Retina (tissue), 1 donor: Measurements from ENCODE around the gene HOXA3.

Experiments used
- DNase-seq: peaks from one replicate; pipeline ENCODE4 v3.0.0-alpha.2; 2016

Gene HOXA3

DNA sequence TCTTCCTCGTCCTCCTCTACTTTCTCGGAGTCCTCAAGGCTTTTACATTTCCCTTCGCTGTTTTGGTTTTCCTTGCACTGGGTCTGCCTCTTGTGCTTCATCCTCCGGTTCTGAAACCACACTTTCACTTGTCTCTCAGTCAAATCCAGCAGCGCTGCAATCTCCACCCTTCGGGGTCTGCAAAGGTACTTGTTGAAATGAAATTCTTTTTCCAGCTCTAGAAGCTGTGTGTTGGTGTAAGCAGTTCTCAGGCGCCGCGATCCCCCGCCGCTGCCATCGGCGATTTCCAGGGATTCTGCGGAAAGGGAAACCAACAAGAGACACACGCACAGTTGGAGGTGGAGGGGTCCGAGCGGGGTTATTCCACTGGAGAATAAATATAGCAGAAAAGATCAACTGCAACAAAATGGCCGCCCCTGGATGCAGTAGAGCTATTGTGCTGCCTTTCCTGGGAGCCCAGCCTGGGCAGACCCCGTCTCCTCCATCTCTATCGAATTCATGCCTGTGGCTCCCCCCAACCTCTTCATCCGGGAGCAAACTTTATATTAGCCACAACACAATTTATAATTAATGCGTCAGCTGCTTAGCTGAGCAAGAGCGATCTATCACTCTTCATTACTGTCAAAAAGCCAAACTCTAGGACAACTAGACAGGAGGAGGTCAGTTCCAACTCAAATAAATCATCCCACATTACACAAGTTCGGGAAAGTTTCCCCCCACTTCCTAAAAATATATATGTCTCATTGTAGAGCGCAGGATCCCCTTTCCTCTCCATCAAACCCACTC lies 51.0 kb downstream of the HOXA3 start:
- peak; percentile 80 for DNase-seq

DNA sequence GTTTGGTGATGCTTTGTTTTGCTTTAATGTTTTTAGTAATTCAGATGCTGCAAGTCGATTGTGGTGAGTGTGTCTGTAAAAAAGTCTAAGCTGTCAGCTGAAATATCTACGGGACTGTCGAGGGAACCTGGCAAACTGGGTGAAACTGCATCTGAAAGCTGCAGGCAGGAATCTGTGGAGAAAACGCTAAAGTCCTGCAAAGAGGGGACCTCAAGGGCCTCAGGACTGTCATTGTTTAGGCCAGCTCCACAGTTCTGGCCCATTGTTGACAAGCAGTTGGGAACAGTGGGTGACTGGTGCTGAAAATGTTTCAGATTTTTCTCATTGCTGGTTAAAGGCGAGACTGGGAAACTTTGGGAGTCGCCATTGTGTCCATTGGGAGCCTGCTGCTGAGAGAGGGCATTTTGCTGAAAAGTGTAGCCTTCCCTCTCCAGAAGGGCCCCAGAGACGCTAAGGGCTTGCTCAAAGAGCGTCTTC lies 51.7 kb downstream of the HOXA3 start:
- no peak for DNase-seq

DNA sequence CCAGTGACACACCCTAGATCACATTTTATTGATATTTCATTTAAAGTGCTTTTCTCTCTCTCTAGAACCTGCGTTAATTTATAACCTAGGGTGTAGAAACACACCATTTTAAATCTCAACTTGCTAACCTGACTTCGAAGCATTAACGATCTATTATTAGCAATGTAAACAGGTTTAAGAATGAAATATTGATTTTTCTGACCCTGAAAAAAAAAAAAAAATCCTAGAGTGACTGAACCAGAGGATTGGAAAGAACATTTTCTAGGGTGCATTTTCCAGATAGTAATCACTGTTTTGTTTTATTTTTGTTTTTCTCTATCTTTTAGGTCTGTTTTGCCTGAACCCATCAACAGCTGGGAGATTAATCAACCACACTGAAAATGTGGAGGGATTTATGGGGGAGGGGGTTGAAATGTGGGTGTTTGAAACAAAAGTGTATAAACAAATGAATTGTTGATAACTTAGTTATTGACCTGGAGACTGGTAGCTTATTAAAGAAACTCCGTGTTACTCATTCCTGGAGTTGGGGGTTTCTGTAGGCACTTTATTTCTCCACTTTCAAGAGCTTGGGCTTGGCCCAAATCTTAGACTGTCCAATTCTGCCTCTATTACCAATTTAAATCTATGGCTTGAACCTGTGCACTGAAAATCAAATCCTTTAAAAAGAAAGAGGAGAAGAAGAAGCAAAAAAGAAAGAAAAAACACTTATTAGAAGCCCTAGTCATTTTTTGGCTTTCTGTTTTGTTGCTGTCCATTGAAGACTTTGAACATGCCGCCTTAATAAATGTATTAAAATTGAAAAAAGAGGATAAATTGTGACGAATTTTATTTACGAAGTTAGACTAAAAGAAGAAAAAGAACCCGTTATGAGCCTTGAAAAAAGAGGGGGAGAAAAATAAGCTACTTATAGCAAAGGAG lies 52.7 kb downstream of the HOXA3 start:
- peak; percentile 24 for DNase-seq

DNA sequence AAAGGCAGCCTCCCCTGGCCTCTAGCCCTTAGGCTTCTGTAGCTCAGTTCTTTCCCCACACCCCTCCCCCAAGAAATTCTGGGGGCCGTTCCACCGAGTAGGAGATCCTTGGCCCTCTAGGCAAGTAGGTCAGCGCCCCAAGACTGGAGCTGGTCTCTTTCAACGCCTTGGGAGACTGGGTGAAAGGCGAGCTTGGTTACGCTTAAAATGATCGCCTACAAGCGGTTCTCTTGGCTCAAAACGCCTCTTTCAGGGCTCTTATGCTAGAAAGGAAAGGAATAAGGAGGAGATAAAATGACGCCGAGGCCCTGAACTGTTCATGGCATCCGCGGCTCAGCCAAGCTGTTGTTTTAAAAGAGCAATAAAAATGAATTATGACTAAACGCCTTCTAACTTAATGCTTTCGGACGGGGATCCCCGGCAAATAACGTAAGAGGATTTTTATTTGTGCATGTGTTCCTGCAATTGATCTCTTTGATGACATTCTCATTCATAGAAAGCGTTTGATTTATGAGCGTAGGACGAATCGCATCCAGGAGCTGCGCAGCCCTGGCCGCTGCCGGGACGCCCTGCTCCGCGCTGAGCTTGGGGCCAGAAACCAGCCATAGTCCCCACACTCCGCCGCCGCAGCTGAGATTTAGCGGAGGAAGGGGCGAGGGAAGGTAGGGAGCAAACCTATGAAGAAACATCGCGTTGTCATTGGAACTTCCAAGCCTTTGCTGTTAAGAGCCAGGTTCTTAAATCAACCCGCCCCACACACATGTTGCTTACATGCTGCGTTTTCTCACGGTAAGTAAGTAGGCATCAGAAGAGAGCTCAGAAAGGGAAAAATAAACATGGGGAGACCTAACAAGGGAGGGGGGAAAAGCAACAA lies 53.6 kb downstream of the HOXA3 start:
- DNase-seq = peak; percentile 74

DNA sequence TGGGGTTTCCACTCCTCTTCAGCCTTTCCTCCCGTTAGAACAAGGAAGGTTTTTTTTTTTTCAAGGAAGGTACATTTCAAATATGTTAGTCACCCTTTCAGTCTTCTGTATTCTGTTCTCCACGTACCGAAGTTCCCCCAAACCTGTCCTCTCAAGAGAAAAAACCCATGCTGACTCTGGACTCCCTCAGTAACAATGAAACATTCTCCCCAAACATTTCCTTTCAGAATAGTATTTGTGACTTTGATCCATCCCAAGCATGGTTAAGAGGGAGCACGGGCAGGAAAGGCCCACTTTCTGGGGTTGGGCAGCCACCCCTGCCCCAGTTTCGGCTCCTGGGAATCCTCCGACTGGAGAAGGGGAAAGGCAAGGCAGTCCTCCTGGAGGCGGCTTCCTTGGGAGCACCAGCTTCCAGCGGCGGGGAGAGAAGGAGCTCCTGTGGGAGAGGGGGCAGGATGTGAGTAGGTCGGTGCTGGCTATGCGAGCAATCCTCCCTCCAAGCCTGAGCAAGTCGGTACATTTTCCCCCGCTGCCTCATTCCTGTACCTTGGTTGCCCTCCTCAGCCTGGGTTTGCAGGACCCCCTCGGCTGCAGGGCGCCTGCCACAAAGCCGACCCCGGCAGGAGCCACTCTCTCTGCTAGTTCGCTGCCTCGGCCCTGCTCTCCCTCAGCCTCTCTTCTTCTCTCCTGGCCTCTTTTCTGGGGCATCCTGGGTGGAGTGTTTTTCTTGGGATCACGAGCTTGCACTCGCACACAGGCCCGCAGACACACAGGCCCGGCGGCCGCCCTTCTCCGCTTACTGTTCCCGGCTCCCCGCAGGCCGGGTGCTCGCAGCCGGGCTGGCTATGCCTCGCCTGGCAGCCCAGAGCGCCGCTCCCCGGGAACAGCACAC lies 54.5 kb downstream of the HOXA3 start:
- peak; percentile 72 for DNase-seq

DNA sequence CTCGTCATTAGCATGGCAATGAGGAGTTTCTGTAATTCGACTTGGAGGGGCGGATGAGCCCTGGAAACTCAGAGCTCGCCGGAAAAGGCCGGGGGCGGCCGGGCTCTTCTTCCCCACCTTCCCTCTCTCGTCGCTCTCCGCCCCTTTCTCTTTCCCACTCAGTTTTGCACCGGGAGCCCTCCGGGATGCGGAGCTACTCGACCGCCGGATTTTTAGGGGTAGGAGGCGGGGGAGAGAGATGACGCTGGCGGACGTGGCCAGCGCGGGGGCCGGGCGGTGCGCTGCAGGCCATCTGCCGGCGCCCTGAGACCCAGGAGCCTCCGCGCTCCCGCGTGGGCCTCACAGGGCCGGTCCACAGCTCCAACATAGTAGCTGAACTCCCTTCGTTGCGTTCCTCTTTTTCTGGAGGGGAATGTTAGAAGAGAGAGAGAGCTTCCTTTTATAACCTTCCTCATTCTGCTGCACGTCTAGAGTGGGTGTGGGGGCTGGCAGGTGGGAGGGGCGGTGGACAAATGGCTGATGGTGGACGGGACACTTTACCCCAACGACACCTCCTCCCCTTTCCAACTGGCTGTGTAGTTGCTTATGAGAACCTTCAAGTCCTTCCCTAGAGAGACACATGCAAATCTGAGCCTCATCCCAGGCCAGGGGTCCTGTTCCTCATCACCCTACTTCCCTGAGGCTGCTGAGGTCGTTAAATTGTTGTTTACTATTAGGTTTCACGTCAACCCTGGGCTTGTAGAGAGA lies 55.4 kb downstream of the HOXA3 start:
- peak; percentile 40 for DNase-seq

DNA sequence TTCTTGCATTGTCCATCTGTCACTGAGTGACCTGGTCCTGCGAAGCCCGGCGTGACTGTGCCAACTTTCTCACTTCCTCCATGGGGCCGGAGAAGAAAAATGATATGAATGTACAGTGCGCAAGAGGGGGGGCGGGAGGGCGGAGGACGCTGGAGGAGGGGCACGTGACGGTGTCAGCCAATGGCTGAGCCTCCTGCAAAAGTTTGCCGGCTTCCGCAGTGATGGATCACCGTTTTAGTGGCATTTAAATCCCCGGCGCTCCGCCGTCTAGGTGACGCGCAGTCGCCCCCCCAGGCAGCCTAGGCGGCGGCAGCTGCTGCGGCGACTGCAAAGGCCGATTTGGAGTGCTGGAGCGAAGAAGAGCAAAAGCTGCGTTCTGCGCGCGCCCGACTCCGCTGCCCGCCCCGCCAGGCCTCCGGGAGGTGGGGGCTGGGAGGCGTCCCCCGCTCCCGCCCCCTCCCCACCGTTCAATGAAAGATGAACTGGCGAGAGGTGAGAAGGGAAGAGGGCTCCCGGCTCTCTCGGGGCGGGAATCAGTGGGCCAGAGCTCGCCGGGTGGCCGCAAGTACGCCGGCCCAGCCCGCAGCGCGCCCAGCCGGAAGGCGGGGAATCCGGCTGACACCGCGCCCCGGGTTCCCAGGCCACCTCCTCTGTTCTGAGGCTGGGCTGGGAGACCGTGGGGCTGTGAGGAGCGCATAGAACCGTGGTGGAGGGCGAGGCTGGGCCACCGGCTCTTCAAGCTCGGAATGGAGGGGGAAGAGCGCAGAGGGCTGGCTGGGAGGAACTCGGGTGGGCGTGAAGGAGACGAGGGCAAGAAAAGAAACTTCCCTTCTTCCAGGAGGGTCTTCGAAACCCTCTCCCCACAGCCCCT lies 56.3 kb downstream of the HOXA3 start, which contains the start of gene HOXA1:
HOXA1 (minus strand) TSS at position 104 of the 871 bp plus-strand sequence; CDS start at position 16, 88 bp downstream.
- peak; percentile 70 for DNase-seq

DNA sequence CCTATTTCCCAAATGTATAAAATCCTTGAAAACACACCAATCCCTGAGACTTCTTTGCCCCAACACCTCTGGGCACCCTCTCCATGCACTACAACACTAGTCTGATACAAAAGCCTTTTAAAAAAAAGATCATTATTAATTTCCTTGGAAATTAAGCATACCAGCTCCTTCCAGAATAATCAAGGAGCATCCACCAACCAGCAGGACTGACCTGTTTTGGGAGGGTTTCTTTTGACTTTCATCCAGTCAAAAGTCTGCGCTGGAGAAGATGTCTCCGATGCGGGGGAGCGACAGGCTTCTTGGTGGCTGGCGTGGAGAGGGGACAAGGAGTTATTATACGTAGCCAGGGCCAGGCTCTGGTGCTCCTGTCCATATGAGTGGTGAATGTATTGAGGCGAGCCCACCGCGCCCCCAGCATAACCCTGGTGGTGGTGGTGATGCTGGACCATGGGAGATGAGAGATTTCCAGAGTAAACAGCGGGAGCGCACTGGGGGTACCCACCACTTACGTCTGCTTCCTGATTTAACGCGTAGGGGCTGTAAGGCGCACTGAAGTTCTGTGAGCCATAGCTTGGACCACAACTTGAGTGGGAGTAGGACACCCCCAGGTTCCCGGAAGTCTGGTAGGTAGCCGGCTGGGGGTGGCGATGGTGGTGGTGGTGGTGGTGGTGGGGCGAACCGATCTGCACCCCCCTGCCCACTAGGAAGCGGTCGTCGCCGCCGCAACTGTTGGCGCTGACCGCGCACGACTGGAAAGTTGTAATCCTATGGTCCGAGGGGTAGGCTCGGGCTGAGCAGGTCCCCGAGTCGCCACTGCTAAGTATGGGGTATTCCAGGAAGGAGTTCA lies 57.1 kb downstream of the HOXA3 start:
- peak; percentile 49 for DNase-seq

DNA sequence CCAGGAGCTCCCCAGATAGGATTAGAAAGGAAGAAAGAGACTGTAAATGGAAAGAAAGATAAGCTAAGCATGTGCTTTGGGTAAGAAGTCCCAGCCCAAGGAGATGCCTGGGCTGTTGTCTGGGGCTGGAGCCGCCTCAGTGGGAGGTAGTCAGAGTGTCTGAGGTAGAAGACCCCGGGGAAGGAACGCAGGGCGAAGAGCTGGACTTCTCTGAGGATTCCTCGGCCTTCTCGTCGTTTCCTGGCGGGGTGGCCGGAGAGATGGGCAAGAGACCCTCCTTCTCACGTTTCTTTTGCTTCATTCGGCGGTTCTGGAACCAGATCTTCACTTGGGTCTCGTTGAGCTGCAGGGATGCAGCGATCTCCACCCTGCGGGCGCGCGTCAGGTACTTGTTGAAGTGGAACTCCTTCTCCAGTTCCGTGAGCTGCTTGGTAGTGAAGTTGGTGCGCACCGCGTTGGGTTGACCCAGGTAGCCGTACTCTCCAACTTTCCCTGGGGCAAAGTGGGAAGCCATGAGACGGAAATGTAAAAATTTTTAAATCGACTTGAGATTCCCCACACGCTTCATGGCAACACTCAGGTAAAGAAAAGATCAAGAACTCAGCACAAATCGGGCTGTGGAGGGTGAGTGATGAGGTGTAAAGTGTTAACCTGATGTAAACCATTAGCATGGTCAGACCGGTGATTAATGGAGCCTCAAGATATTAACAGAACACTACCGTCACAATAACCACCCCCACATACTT lies 57.9 kb downstream of the HOXA3 start:
- peak; percentile 40 for DNase-seq

DNA sequence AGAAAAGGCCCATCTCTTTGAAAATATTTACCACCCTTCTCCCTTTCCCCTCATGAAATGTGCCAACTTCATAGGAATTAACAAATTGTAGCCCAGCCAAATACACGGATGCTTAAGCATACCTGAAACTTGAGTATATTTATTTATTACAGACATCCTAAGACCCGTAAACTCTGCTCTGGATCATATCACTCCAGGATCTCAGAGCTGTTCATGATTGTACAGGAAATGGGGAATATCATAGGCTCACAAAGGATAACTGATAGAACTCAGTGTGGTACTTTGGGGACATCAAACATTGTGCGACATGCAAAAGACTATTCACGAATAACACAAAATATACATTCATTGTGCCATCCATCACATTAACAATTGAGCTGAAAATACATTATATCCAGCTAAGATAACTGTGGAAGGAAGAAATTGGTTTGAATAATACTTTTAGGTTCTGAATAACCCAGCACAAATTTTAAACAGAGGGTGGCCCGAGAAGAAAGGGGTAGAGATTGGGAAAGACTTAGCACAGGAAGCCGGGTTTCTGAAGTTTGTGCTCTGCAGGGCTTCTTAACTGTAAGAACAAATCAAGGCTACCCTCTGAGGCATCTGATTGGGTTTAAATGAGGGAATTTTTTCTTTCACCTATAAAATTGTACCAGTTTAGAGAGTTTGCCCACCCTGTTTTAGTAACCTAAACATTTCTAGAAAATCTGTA lies 59.0 kb downstream of the HOXA3 start:
- peak; percentile 23 for DNase-seq

DNA sequence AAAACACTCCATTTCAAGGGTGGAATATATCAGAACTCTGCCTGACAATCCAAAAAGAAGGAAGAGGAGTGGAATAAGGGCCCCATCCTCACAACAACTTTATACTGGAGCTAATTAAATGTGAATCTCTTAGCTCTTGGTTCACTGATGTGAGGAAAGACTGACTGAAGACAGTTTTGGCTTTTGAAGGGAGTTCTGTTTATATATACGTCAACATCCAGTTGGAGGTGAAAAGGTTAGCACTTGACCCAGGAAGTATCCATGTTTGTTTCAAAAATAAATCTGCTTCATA lies 59.6 kb downstream of the HOXA3 start:
- no peak for DNase-seq

DNA sequence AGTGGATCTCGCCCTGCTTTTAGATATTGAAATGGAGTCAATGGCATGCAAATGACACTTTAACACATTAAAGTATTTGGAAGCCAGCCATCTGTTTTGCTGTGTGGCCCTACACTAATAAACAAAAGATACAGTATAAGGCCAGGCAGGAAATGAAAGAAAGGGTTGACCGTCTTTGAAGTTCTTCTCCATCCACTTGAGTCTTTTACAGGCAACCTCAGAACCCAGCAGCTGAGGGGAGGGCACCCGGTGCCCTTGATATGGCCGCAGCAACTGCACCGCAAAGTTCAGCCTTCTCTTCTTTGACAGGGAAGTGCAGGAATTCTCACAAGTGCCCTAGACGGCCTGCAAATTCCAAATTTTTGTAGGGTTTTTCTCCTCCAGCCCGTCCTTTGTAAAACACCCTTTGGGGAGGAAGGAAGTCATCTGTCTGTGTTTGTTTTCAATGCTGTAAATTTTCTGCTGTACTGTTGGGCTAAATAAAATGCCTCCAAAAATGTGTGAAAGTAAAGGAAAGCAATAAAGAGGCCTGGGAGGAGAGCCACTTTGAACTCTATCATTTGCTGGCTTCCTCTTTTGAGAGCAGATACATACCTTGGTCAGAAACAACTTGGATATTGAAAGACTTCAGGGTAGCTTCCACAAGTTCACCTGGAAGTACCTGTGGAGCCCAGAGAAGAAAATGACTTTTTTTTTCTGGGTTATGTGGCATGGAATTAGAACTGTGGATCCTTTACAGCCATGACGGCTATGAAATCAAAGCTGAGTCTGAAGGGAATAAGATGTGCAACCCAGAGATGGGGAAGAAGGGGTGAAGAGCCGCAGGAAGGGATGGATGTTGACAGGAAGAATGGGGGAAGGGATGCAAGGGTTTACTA lies 60.2 kb downstream of the HOXA3 start:
- DNase-seq = peak; percentile 47

DNA sequence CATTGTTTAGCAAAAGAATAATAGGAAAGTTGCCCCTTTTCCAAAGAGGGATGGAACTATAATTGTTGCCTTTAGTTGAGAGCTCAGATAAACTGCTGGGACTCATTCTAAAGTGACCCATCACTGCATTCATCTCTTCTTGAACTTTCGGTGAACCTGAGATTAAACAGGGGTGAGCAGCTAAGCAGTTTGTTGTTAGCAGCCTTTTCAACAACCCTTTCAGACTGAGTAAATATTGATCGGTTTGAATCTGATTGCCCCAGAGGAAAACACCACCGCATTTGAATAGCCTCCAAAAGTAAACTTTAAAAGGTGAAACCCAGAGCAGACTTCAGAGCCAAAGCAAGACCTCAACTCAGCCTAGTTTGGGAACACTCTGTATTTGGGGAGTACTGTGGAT lies 61.3 kb downstream of the HOXA3 start:
- no peak for DNase-seq

DNA sequence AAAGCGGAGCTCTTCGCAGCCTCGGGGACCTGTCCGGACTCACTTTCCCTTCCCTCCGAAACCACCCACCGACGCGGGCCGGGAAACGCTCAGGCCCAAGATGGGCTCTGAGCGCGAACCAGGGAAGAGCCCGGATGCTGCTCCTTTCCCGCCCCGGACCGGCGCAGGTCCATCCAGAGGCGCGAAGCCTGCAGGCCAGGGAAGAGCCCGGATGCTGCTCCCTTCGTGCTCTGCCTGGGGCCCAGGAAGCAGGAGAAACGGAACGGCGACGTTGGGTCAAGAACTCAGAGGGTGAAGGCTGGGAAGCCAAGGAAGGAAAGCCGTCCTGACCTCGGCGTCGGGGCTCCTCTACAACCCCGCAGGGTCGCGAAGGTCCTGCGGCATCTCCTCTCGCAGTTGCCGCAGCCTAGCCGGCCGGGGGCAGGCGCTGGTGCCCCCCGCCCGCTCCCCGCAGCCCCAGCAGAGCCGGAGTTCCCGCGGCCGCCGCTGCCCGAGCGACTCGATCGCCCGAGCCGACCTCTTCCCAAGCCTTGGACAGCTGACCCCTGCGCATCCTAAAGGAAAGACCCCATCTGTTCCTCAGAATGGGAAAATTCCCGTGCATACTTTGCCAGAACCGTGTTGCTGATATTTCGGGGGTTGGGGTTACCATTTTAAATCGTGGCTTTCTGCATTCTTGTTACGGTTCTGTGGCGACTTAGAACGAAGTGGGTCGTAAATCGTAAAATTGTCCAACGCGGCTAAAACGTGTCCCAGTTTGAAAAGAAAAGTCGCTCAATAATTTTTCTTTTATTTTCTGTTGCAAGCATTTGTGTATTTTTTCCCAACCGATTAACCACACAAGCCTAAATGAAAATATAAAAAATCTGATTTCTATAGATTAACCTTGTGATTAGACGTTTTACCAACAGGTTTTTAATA lies 64.1 kb downstream of the HOXA3 start:
- peak; percentile 72 for DNase-seq

DNA sequence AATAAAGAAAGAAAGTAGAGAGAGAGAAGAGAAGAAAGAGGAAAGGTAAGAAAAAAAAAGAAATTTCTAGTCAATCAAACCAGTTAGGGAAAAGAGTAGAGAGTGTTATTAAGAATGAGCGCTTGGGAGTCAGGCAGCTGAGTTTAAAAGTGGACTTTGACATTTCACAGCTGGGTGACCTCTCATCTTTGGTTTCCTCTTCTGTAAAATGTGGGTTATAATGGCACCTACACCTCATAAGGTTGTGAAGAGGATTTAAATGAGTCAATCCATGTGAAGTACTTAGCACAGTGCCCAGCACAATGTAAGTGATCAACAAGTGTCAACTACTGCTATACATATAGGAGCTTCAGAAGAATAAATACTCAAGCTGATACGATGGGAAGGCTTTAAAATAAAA lies 68.7 kb downstream of the HOXA3 start:
- DNase-seq = no peak
